SJCRH30 (cell line): Measurements from ENCODE around the gene KCTD10. TPM values are rescaled to one million over a fixed set of nuclear protein-coding genes. Genes with fewer than 3 reads are reported as not detected.
"Not testable (repeated sequence)": the region's sequence is repeated elsewhere in the genome, so short reads cannot be mapped to it uniquely, and the experiment has no call there.

Experiments
- DNase-seq, 2 experiments: peaks; one replicate each; pipeline ENCODE4 v3.0.0-alpha.2; 2015 to 2020
- H3K27ac ChIP-seq: fragments of 250-450 bp; sonication (Bioruptor Pico); 2 replicates; pipeline ENCODE4 v1.5.1; 2020; ENCODE audit warnings: mild to moderate bottlenecking, moderate library complexity
- H3K27me3 ChIP-seq: fragments of 250-450 bp; sonication (Bioruptor Pico); 2 replicates; pipeline ENCODE4 v1.5.1; 2020; ENCODE audit warnings: mild to moderate bottlenecking, moderate library complexity
- H3K36me3 ChIP-seq: fragments of 250-450 bp; sonication (Bioruptor Pico); 2 replicates; pipeline ENCODE4 v1.5.1; 2020; ENCODE audit warnings: mild to moderate bottlenecking, moderate library complexity
- H3K4me1 ChIP-seq: fragments of 250-450 bp; sonication (Bioruptor Pico); 2 replicates; pipeline ENCODE4 v1.5.1; 2020; ENCODE audit warnings: mild to moderate bottlenecking, moderate library complexity
- H3K4me3 ChIP-seq: fragments of 250-450 bp; sonication (Bioruptor Pico); 2 replicates; pipeline ENCODE4 v1.5.1; 2020; ENCODE audit warnings: mild to moderate bottlenecking, moderate library complexity
- H3K9me3 ChIP-seq: fragments of 250-450 bp; sonication (Bioruptor Pico); replicated peaks from 2 replicates; pipeline ENCODE4 v1.5.1; 2020; ENCODE audit warnings: mild to moderate bottlenecking, moderate library complexity
- total RNA-seq: library from RNA; depleted of rRNA; stranded (reverse); fragments of >200 nt; shearing (Covaris generic); gene quantifications from 2 replicates; pipeline ENCODE4 v1.2.3, GENCODE V29; 2014

The KCTD10 gene
- total RNA-seq, 1 experiment from 2014 or later: 36.1 TPM

DNA sequence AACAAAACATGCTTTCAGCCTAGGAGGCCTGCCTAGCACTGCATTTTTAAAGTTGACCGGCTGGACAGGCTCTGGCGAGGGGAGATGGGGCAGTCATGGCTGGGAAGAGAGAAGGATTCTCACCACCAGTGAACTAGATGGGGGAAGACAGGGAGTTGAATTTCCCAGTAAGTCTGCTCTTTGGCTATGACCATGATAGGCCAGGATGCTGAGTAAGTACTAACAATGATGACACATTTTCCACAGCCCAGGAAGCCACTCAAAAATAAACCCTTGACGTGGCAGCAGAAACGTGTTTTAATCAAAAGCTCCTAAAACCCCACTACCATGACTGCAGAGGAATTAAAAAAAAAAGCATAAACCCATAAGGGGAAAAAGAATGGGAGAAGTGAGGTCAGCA, 19.0 kb downstream of the KCTD10 start:
- no peaks in the 10 kb centered on the region for H3K9me3 ChIP-seq
- peaks cover 42% of the 10 kb centered on the region for H3K36me3 ChIP-seq
- no peak overlapping the region for H3K27ac ChIP-seq
- peaks cover 24% of the 10 kb centered on the region for H3K4me1 ChIP-seq
- H3K4me3 ChIP-seq: no peak overlapping the region
- H3K27me3 ChIP-seq: no peaks in the 10 kb centered on the region
- DNase-seq: no peak

DNA sequence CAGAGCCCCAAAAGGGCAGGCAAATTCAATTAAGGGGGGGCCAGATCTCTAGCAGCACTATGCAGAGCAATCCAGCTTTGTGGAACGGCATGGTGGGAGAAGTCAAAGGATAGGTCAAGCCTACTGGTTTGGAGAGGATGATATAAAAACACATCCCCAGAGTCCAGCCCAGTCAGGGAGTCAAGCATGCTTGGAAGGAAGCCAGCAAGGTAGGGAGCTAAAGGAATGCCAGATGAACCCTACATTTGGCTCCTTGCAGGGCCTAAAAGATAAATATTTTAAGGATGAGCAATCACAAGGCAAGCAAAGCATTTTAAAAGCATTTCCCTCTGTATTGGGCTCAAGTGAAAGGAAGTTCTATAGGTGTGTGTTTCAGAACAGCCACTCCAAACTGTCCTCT, 21.4 kb downstream of the KCTD10 start:
- Histone ChIP-seq H3K27ac (no peak overlapping the region), H3K4me3 (no peak overlapping the region), H3K27me3 (no peaks in the 10 kb centered on the region), H3K9me3 (no peaks in the 10 kb centered on the region), H3K4me1 (peaks cover 1% of the 10 kb centered on the region; the same call in 1 of the 2 replicates), H3K36me3 (peaks cover 47% of the 10 kb centered on the region)
- DNase-seq: no peak

DNA sequence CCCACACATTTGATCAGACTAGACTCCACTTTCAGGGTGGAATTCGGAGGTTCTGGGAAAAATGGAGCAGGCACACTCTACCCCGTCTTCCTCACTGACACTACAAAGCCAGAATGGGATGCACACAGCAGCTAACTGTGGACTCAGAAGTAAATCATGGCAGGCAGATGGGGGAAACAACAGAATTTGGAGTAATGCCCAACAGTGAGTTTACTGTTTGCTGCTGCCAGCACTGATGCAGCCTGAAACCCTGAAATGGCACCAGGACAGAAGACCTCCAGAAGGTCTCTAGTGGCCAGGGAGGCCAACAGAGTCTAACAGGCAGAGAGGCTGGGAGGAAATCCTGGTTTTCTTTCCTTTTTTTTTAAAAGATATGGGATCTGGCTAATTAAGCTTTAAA, 24.6 kb downstream of the KCTD10 start:
- no peak overlapping the region for H3K4me3 ChIP-seq
- no peaks in the 10 kb centered on the region for H3K27me3 ChIP-seq
- no peak for DNase-seq
- H3K27ac ChIP-seq: no peak overlapping the region
- no peaks in the 10 kb centered on the region for H3K4me1 ChIP-seq
- no peaks in the 10 kb centered on the region for H3K9me3 ChIP-seq
- peaks cover 49% of the 10 kb centered on the region for H3K36me3 ChIP-seq

GRCh38 chr12:109451400-109451799, 25.7 kb downstream of the KCTD10 start:
- no peak for DNase-seq
- Histone ChIP-seq H3K9me3 (no peaks in the 10 kb centered on the region), H3K4me1 (no peaks in the 10 kb centered on the region), H3K4me3 (no peak overlapping the region), H3K27ac (no peak overlapping the region), H3K36me3 (peaks cover 38% of the 10 kb centered on the region), H3K27me3 (no peaks in the 10 kb centered on the region)

- no peaks in the 10 kb centered on the region for H3K27me3 ChIP-seq
- H3K9me3 ChIP-seq: no peaks in the 10 kb centered on the region
- H3K4me1 ChIP-seq: no peaks in the 10 kb centered on the region
- DNase-seq: no peak
- H3K27ac ChIP-seq: no peak overlapping the region
- H3K36me3 ChIP-seq: peaks cover 37% of the 10 kb centered on the region
- H3K4me3 ChIP-seq: no peak overlapping the region
Measured at GRCh38 chr12:109450980-109451379, 26.1 kb downstream of the KCTD10 start.

DNA sequence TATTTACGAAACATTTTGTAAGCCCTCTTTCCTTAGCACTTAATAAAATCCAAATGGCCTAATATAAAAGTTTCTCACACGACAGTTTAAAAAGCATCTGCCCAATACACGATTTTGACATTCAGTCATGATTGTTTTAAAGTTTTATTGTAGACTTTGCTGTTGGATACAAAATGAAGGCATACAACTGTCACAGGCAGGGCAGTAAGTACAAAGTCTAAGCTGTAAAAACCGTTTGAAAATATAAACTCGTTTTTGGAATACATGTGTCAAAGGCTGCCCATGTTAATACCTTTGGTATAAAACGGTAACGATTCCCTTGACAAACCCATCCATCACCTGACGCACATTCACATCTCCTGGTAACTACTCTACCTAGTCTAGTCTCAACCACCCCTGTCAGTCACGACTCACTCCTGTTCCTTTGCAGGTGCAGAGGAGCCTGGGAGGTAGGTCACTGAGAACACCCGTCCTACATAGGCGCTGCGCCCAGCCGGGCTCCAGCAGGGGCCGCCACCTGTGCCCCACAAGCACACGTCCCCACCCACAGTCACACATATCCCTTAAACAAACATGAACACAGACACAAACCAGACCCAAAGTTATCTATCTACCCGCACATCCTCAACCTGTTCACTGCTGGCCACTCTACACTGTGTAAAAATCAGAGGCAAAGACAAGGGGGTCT, 27.1 kb downstream of the KCTD10 start:
- Histone ChIP-seq H3K27ac (no peak overlapping the region), H3K27me3 (no peaks in the 10 kb centered on the region), H3K36me3 (peaks cover 29% of the 10 kb centered on the region), H3K4me1 (no peaks in the 10 kb centered on the region), H3K4me3 (no peak overlapping the region), H3K9me3 (no peaks in the 10 kb centered on the region)
- DNase-seq: no peak

DNA sequence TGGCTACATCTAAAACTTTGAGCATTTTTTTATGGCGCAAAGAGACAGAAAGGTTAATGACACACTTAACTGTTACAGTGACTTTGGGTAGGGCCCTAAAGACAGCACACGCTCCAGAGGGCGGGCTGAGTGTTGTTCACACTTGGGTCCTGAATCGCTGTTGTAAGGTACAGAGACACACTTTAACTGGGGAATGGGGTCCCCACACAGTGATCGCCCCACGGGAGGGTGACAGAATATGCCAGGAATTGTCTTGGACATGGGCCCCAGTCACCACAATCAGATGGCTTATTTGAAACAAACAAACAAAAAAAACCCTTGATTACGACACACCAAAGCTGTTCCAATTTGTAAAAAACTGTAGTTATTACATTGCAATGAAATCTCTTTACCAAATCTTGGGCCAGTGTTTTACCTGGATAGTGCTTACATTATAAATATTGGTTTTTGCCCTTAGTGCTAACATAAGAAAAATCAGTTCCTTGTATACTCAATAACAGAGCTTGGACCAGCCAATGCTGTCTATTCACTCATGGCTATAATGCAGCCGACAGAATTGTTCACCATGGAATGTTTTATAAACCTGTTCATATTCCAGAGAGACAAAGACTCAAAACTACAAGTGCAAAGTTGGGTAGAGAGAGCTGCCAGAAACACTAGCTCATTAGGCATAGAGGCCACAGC, 28.3 kb downstream of the KCTD10 start:
- DNase-seq: no peak
- Histone ChIP-seq H3K27me3 (no peaks in the 10 kb centered on the region), H3K4me1 (no peaks in the 10 kb centered on the region), H3K27ac (no peak overlapping the region), H3K4me3 (no peak overlapping the region), H3K36me3 (peaks cover 23% of the 10 kb centered on the region), H3K9me3 (no peaks in the 10 kb centered on the region)

- Histone ChIP-seq H3K27me3 (no peaks in the 10 kb centered on the region), H3K4me3 (no peak overlapping the region), H3K4me1 (no peaks in the 10 kb centered on the region), H3K9me3 (no peaks in the 10 kb centered on the region), H3K36me3 (peaks cover 17% of the 10 kb centered on the region; the same call in 1 of the 2 replicates), H3K27ac (no peak overlapping the region)
- no peak for DNase-seq
Measured at GRCh38 chr12:109448272-109448671, 28.8 kb downstream of the KCTD10 start.

GRCh38 chr12:109447482-109447881, 29.6 kb downstream of the KCTD10 start:
- peaks cover 17% of the 10 kb centered on the region; the same call in 1 of the 2 replicates for H3K36me3 ChIP-seq
- no peak overlapping the region for H3K27ac ChIP-seq
- DNase-seq: no peak
- H3K4me1 ChIP-seq: no peaks in the 10 kb centered on the region
- no peak overlapping the region for H3K4me3 ChIP-seq
- no peaks in the 10 kb centered on the region for H3K9me3 ChIP-seq
- no peaks in the 10 kb centered on the region for H3K27me3 ChIP-seq

DNA sequence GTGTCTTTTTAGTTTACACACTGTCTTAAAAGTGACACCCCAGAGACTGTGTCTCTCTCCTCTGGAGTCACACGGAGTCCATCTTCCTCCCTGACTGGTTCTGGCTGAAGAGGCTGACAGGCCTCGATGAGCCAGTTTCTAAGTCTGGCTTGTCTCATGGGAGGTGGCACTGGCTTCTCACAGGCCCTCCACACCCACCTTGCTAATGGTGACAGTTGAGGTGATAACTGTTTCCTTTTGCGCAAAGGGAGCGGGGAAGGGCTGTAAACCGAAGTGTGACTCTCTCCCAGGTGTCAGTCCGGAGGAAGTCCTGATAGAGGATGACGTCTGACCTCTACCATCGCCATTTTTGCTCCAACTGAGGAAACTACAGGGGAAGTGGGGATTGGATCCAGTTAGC, 30.2 kb downstream of the KCTD10 start:
- H3K27me3 ChIP-seq: no peaks in the 10 kb centered on the region
- H3K4me1 ChIP-seq: no peaks in the 10 kb centered on the region
- no peak for DNase-seq
- no peaks in the 10 kb centered on the region for H3K9me3 ChIP-seq
- no peak overlapping the region for H3K27ac ChIP-seq
- H3K36me3 ChIP-seq: peaks cover 13% of the 10 kb centered on the region; the same call in 1 of the 2 replicates
- H3K4me3 ChIP-seq: no peak overlapping the region

- peaks cover 11% of the 10 kb centered on the region; the same call in 1 of the 2 replicates for H3K36me3 ChIP-seq
- no peaks in the 10 kb centered on the region for H3K27me3 ChIP-seq
- H3K4me1 ChIP-seq: no peaks in the 10 kb centered on the region
- no peak for DNase-seq
- no peaks in the 10 kb centered on the region for H3K9me3 ChIP-seq
- H3K4me3 ChIP-seq: no peak overlapping the region
- H3K27ac ChIP-seq: no peak overlapping the region
Measured at GRCh38 chr12:109445191-109445609, 31.9 kb downstream of the KCTD10 start.

DNA sequence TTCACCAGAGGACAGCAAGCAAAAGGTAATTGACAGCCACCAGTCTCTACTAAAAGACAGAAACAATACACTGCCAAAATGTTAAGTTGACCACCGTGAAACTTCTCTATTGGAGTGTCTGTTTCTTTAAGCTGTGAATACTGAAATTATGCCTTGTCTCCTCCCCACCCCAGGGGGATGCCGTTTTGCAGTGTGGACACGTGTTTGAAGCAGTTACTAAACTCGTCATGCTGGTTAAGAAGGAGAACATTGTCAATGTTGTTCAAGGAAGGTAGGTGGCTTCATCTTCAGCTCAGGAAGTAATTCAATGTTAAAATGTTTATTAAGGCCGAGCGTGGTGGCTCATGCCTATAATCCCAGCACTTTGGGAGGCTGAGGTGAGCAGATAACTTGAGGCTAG, 32.8 kb downstream of the KCTD10 start:
- no peak for DNase-seq
- no peak overlapping the region for H3K27ac ChIP-seq
- H3K4me3 ChIP-seq: no peak overlapping the region
- peaks cover 6% of the 10 kb centered on the region; the same call in 1 of the 2 replicates for H3K36me3 ChIP-seq
- no peaks in the 10 kb centered on the region for H3K27me3 ChIP-seq
- H3K9me3 ChIP-seq: no peaks in the 10 kb centered on the region
- H3K4me1 ChIP-seq: no peaks in the 10 kb centered on the region

- no peak for DNase-seq
Measured at GRCh38 chr12:109443794-109444193, 33.3 kb downstream of the KCTD10 start.

DNA sequence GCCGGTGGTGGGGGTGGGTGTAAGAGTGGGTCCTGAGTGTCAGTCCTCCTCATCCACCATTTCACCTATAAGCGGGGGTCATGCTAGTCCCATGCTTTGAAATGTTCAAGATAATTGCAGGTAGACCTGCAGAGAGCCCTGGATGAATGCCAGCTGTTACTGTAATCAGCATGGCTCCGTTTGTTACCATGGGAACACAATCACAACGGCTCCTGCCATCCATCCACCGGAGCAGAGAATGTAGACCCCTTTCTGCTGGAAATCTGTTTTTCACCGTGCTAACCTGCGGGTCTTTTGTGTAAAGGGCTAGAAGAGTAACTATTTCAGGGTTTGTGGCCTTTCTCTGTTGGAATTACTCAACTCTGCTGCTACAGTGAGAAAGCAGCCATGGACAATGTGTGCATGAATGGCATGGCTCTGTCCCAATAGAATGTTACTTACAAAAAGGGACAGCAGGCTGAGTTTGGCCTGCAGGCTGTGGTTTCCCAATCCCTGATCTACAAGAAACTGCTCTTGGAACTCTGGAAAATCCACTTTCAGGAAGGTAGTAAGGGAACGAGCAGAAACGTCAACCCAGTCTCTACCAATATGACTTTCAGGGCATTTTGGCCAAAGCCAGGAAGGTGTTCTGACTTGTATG, 36.1 kb downstream of the KCTD10 start:
- Histone ChIP-seq H3K27ac (no peak overlapping the region), H3K9me3 (no peaks in the 10 kb centered on the region), H3K36me3 (0 out of 2 replicates have a peak, but pooled peaks cover 2% of the 10 kb centered on the region), H3K4me3 (no peak overlapping the region), H3K4me1 (no peaks in the 10 kb centered on the region), H3K27me3 (no peaks in the 10 kb centered on the region)
- no peak for DNase-seq

More at GRCh38 chr12:109443794-109444193, 33.3 kb downstream of the KCTD10 start:
- H3K4me1 ChIP-seq: no peaks in the 10 kb centered on the region
- no peaks in the 10 kb centered on the region for H3K9me3 ChIP-seq
- no peaks in the 10 kb centered on the region for H3K27me3 ChIP-seq
- H3K4me3 ChIP-seq: no peak overlapping the region
- H3K36me3 ChIP-seq: 0 out of 2 replicates have a peak, but pooled peaks cover 2% of the 10 kb centered on the region
- H3K27ac ChIP-seq: no peak overlapping the region

- H3K27ac ChIP-seq, H3K9me3 ChIP-seq, DNase-seq, H3K27me3 ChIP-seq, H3K36me3 ChIP-seq, H3K4me3 ChIP-seq, H3K4me1 ChIP-seq: not testable (repeated sequence)
Measured at GRCh38 chr12:109439951-109440350, 37.1 kb downstream of the KCTD10 start.
